Measurements from ENCODE around the gene RAF1.
"Not testable (repeated sequence)": the region's sequence is repeated elsewhere in the genome, so short reads cannot be mapped to it uniquely, and the experiment has no call there.

The RAF1 gene

GRCh38 chr3:12675115-12675810, 11.3 kb upstream of the RAF1 start:
- no peak for DNase-seq (ENCODE audit: low spot score)

GRCh38 chr3:12673956-12674736, 10.2 kb upstream of the RAF1 start:
- DNase-seq (ENCODE audit: low spot score) = not testable (repeated sequence)

- no peak for DNase-seq (ENCODE audit: low spot score)
Measured at GRCh38 chr3:12671120-12671450, 7.2 kb upstream of the RAF1 start.

- DNase-seq (ENCODE audit: low spot score) = no peak
Measured at GRCh38 chr3:12670365-12671119, 6.6 kb upstream of the RAF1 start.

- peak; percentile 66 for DNase-seq (ENCODE audit: low spot score)
Measured at GRCh38 chr3:12663401-12663935, 449 bp downstream of the RAF1 start.

GRCh38 chr3:12662593-12663400, 1.1 kb downstream of the RAF1 start:
- DNase-seq (ENCODE audit: low spot score) = no peak

GRCh38 chr3:12661926-12662592, 1.9 kb downstream of the RAF1 start:
- no peak for DNase-seq (ENCODE audit: low spot score)

GRCh38 chr3:12661375-12661774, 2.5 kb downstream of the RAF1 start:
- not testable (repeated sequence) for DNase-seq (ENCODE audit: low spot score)

- DNase-seq (ENCODE audit: low spot score) = no peak
Measured at GRCh38 chr3:12660196-12660595, 3.7 kb downstream of the RAF1 start.

GRCh38 chr3:12659316-12660015, 4.5 kb downstream of the RAF1 start:
- no peak for DNase-seq (ENCODE audit: low spot score)

- no peak for DNase-seq (ENCODE audit: low spot score)
Measured at GRCh38 chr3:12658593-12659058, 5.3 kb downstream of the RAF1 start.

- DNase-seq (ENCODE audit: low spot score) = no peak
Measured at GRCh38 chr3:12656850-12657249, 7.1 kb downstream of the RAF1 start.

GRCh38 chr3:12656193-12656592, 7.7 kb downstream of the RAF1 start:
- no peak for DNase-seq (ENCODE audit: low spot score)

GRCh38 chr3:12655701-12656100, 8.2 kb downstream of the RAF1 start:
- DNase-seq (ENCODE audit: low spot score) = no peak

- DNase-seq (ENCODE audit: low spot score) = no peak
Measured at GRCh38 chr3:12653747-12654146, 10.2 kb downstream of the RAF1 start.

- no peak for DNase-seq (ENCODE audit: low spot score)
Measured at GRCh38 chr3:12648384-12648959, 15.4 kb downstream of the RAF1 start.

GRCh38 chr3:12644331-12644937, 19.5 kb downstream of the RAF1 start:
- DNase-seq (ENCODE audit: low spot score) = no peak

GRCh38 chr3:12643724-12644123, 20.2 kb downstream of the RAF1 start:
- no peak for DNase-seq (ENCODE audit: low spot score)

- DNase-seq (ENCODE audit: low spot score) = no peak
Measured at GRCh38 chr3:12643010-12643380, 20.9 kb downstream of the RAF1 start.

GRCh38 chr3:12640853-12641252, 23.1 kb downstream of the RAF1 start:
- not testable (repeated sequence) for DNase-seq (ENCODE audit: low spot score)
